NB4 (cell line): ENCODE data around the gene FAM210A.

ENCODE experiments used
- POLR2A ChIP-seq: IDR thresholded peaks from 2 replicates; pipeline ENCODE4 v1.6.1; 2011; ENCODE audit warnings: mild to moderate bottlenecking; ENCODE audit not compliant: insufficient read length; ENCODE audit errors: extremely low read depth
- TF ChIP-seq, protein P1 (sequence below): IDR thresholded peaks from one replicate; pipeline ENCODE4 v1.5.1; 2012; ENCODE audit warnings: low read depth, low read length

- TF ChIP-seq, protein P1, sequence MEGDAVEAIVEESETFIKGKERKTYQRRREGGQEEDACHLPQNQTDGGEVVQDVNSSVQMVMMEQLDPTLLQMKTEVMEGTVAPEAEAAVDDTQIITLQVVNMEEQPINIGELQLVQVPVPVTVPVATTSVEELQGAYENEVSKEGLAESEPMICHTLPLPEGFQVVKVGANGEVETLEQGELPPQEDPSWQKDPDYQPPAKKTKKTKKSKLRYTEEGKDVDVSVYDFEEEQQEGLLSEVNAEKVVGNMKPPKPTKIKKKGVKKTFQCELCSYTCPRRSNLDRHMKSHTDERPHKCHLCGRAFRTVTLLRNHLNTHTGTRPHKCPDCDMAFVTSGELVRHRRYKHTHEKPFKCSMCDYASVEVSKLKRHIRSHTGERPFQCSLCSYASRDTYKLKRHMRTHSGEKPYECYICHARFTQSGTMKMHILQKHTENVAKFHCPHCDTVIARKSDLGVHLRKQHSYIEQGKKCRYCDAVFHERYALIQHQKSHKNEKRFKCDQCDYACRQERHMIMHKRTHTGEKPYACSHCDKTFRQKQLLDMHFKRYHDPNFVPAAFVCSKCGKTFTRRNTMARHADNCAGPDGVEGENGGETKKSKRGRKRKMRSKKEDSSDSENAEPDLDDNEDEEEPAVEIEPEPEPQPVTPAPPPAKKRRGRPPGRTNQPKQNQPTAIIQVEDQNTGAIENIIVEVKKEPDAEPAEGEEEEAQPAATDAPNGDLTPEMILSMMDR = no peak
- no peak for TF ChIP-seq POLR2A
These were observed 83.1 kb downstream of the FAM210A start for GRCh38 chr18:13643261-13643751.
